ENCODE results near the gene HHAT. TPM values are rescaled to one million over a fixed set of nuclear protein-coding genes. Genes with fewer than 3 reads are reported as not detected.
A peak's percentile ranks its signal among the peaks of the same experiment; 100 is the strongest.
"Not testable (repeated sequence)": the region's sequence is repeated elsewhere in the genome, so short reads cannot be mapped to it uniquely, and the experiment has no call there.

HHAT gene
- total RNA-seq, 1 donor from 2014 or later: 1.9 TPM

DNA sequence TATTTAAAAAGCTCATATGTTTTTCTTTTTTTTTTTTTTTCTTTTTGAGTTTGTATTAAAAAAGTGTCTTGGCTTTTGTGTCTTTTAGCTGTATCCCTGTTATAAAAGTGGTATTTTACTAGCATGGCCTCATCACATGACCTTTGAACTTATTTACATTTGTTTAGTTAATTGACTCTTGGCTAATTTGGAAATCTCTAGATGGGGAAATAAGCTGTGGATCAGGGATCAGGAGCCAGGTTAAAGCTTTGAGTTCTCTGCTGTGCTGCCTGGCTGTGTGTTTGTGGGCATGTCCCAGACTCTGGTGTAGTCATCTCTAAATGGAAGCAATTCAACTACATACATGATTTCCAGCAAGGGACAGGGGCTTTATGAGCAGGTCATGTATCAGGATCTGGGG, 56.5 kb downstream of the HHAT start:
- DNase-seq (ENCODE audit: low spot score) (no peak), ATAC-seq (peak; percentile 83)

GRCh38 chr1:210394281-210394821, 65.6 kb downstream of the HHAT start:
- DNase-seq (ENCODE audit: low spot score) (no peak), ATAC-seq (no peak)

DNA sequence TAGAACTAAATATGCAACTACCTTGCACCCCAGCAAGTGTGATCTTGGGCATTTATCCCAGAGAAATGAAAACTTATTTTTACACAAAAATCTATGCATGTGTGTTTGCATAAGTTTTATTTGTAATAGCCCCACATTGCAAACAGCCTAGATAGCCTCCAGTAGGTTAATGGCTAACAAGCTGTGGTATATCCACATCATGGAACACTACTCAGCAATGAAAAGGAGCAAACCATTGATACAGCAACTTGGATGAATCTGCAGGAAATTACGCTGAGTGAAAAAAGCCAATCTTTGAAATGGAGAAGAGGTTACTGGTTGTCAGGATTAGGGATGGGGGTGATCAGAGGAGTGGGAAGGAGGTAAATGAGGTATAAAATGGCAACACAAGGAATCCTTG, 67.8 kb downstream of the HHAT start:
- no peak for ATAC-seq

GRCh38 chr1:210397252-210397651, 68.5 kb downstream of the HHAT start:
- DNase-seq (ENCODE audit: low spot score): no peak
- ATAC-seq: no peak

More for the DNA sequence above, 67.8 kb downstream of the HHAT start:
- no peak for DNase-seq (ENCODE audit: low spot score)

DNA sequence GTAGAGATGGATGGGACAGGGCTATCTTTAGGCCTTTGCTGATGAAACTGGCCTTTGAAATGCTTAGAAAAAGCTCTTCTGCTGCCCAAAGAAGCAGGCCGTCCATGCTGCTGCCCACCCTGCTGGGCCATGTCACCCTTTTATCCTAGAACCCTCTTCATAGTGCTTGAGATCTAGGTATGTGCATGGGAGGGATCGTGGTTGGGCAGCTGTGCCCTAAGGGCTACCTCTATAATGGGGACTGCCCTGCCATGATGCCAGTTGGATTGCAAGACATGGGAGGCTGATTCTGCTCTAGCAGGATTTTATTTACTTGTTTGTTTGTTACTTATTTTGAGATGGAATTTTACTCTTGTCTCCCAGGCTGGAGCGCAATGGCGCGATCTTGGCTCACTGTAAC, 69.0 kb downstream of the HHAT start:
- DNase-seq (ENCODE audit: low spot score): no peak
- no peak for ATAC-seq

- ATAC-seq (no peak), DNase-seq (ENCODE audit: low spot score) (no peak)
Observed at GRCh38 chr1:210398466-210398865, 69.8 kb downstream of the HHAT start.

- ATAC-seq: peak; percentile 100
- peak; percentile 58 for DNase-seq (ENCODE audit: low spot score)
Observed at GRCh38 chr1:210400043-210400840, 71.5 kb downstream of the HHAT start.

- ATAC-seq: no peak
- no peak for DNase-seq (ENCODE audit: low spot score)
Observed at GRCh38 chr1:210402560-210402959, 73.9 kb downstream of the HHAT start.

DNA sequence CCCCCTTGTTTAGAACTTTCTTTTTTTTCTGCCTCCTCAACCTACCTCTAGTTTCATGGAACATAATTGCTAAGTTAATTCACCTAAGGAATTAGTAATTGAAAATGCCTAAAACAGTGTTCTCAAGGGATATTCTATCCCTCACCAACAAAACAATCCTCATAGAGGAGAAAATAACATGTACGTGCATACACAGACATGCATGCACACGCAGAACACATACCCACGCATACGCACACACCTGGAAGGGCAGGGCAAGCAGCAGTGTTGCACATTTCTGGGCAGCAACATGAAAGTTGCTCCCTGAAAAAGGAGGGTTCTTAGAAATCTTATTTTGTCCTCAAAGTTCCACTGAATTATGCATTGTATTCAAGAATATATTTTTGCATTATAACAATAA, 76.6 kb downstream of the HHAT start:
- no peak for ATAC-seq
- no peak for DNase-seq (ENCODE audit: low spot score)

DNA sequence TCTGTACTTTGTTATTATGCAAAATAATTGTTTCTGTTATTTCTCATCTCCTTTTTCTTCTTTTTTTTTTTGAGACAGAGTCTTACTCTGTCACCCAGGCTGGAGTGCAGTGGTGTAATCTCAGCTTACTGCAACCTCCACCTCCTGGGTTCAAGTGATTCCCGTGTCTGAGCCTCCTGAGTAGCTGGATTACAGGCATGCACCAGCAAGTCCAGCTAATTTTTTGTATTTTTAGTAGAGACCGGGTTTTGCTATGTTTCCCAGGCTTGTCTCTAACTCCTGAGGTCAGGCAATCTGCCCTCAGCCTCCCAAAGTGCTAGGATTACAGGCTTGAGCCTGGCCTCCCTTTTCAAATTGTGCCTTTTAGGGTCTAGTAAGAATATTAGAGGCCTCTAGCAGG, 77.6 kb downstream of the HHAT start:
- not testable (repeated sequence) for DNase-seq (ENCODE audit: low spot score); ATAC-seq

DNA sequence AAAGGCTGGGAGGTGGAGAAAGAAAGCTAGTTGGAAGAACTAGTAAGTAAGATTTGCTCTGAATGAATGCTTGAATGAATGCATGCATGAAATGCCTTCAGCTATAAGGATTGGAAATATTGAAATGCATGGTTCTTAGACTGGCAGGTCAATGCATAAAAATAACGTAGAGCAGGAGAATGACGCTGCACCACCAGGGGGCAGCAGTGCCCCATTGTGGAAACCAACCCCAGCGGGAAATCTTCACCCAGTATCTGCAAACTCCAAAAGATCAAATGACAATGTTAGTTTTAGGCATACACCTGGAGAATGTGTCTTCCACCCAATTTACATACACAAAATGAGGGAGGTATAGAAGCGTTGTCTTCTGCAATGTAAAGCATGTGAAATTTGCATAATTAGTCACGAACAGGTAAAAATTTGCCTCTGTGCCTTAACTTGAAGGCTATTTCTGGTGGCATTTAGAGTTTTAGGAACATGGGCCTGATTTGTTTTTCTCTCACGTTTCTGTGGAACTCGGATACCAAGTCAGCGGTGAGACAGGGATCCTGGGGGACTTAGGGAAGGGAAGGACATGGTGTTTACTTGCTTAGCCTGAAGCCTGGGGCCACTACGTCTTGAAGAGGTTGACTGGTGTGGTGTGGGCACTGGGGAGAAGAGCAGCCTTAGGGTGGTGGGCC, 78.6 kb downstream of the HHAT start:
- peak; percentile 98 for ATAC-seq
- peak; percentile 71 for DNase-seq (ENCODE audit: low spot score)

GRCh38 chr1:210407887-210408252, 79.2 kb downstream of the HHAT start:
- no peak for ATAC-seq
- no peak for DNase-seq (ENCODE audit: low spot score)

DNA sequence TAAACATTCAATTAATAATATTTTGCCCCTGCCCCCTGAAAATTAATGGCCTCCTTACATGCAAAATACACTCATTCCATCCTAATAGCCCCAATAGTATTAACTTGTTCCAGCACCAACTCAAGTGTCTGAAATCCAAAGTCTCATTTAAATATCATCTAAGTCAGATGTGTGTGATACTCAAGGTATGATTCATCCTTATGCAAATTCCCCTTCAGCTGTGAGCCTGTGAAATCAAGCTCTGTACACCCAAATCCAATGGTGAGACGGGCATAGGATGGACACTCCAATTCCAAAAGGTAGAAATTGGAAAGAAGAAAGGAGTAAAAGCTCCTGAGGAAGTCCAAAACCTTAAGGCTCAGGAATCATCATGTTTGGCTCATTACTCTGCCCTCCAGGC, 83.5 kb downstream of the HHAT start:
- no peak for ATAC-seq
- no peak for DNase-seq (ENCODE audit: low spot score)

- ATAC-seq (no peak), DNase-seq (ENCODE audit: low spot score) (no peak)
Observed at GRCh38 chr1:210413951-210414350, 85.2 kb downstream of the HHAT start.

DNA sequence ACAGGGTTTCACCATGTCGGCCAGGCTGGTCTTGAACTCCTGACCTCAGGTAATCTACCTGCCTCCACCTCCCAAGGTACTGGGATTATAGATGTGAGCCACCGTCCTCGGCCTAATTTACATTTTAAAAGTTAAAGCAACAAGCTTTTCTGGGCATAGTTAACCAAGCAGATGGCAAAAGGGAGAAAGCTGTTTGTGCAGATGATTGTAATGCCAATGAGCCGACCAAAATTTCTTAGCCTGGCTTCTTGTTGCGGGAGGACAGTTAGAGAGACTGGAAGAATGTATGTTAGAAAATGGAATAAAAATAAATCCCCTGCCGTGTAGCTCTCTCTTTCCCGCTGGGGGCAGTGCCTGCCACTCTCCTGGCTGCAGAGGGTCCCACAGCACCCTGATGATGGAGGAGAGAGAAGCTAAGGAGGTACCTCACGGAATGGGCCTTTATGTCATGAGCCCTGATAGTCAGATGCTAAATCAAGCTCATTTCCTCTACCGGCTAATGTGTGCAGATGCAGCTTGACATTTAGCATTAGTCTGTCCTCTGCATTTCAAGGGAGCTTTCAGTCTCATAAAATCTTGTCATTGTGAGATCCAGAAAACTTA, 87.2 kb downstream of the HHAT start:
- DNase-seq (ENCODE audit: low spot score) (no peak), ATAC-seq (no peak)

DNA sequence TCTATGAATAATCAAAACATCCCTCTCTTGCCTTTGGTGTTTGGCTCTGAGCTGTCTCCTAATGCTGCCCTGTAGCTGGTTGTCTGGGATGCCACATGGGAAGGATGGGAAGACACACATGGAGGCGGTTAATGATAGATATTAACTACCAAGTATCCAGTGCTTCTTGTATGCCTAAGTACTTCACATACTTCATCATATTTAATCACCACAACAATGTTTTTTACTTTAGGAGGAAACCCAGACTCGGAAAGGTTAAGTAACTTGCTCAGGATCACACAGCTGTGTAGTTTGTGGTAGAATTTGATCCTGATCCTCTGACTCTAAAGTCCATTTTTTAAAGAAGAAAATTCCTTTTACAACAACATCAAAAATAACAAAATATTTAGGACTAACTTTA, 88.0 kb downstream of the HHAT start:
- ATAC-seq: no peak
- DNase-seq (ENCODE audit: low spot score): no peak

- no peak for ATAC-seq
- no peak for DNase-seq (ENCODE audit: low spot score)
Observed at GRCh38 chr1:210417881-210418280, 89.2 kb downstream of the HHAT start.

- no peak for ATAC-seq
Observed at GRCh38 chr1:210418863-210419650, 90.4 kb downstream of the HHAT start.

GRCh38 chr1:210426696-210427095, 98.0 kb downstream of the HHAT start:
- not testable (repeated sequence) for ATAC-seq; DNase-seq (ENCODE audit: low spot score)

More at GRCh38 chr1:210418863-210419650, 90.4 kb downstream of the HHAT start:
- DNase-seq (ENCODE audit: low spot score): no peak

DNA sequence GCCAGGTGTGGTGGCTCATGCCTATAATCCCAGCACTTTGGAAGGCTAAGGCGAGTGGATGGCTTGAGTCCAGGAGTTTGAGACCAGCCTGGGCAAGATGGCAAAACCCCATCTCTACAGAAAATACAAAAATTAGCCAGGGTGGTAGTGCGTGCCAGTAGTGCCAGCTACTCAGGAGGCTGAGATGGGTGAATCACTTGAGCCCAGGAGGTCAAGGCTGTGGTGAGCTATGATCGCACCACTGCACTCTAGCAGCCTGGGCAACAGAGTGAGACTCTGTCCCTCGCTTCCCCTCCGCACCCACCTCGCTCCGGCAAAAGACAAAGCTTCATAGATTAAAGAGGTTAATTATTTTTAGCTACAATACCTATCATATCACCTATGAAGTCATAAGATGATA, 100.0 kb downstream of the HHAT start:
- DNase-seq (ENCODE audit: low spot score) (no peak), ATAC-seq (no peak)

- ATAC-seq (no peak), DNase-seq (ENCODE audit: low spot score) (no peak)
Observed at GRCh38 chr1:210434223-210434622, 105.5 kb downstream of the HHAT start.
